ENCODE data around the gene VMP1. TPM values are rescaled to one million over a fixed set of nuclear protein-coding genes. Genes with fewer than 3 reads are reported as not detected.
"Not testable (repeated sequence)": the region's sequence is repeated elsewhere in the genome, so short reads cannot be mapped to it uniquely, and the experiment has no call there.

Gene VMP1
- total RNA-seq, 1 donor from 2014 or later: 314 TPM

DNA sequence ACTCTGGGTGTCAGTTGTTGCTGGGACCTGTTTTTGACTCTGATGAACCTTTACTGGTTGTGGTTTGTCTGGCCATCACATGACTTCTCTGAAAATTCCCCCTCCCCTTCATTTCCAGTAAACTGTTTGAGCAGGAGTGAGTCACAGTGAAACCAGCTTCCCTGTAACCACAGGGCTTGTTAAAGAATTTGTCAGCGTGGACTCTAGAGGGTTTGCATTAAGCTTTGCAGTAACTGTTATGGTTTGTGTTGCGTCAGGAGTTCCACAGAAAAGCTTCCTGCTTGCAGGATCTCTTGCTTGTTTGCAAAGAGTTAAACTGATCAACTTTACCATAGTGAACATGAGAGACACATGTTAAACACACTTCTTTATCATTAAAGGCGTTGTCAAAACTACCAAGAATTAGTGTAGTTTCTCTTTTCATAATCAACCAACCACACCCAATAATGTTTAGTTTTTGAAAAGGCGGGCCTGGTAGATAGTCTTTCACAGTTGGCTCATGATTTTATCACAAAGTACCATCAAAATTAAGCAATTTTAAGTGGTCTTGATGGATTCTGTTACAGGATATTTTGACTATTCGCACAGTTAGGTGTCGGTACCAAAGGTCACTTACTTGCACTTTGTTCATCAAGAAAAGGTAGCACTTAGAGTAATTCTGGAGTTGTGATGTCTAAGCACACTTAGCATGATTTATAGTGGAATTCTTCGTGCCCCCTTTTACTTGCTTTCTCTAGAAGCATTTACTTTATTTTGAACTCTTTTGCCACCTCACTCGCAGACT, 79.3 kb downstream of the VMP1 start:
- Mint-ChIP-seq H3K9me3 (ENCODE audit: unreplicated experiment) (no peaks in the 10 kb centered on the region), H3K4me3 (ENCODE audit: unreplicated experiment) (peak overlapping the region; percentile 76), H3K27ac (ENCODE audit: unreplicated experiment) (peak overlapping the region; percentile 100), H3K27me3 (ENCODE audit: low read depth, unreplicated experiment) (no peaks in the 10 kb centered on the region), H3K36me3 (ENCODE audit: low read depth, unreplicated experiment) (peaks cover 3% of the 10 kb centered on the region), H3K4me1 (ENCODE audit: low read depth, unreplicated experiment) (peaks cover 43% of the 10 kb centered on the region)
- Histone ChIP-seq H4K20me1 (ENCODE audit: insufficient read depth, low read length) (no peaks in the 10 kb centered on the region), H3K27me3 (ENCODE audit: insufficient read depth, low read length) (no peaks in the 10 kb centered on the region), H3K4me2 (ENCODE audit: low read length) (peak overlapping the region; percentile 60), H3K79me2 (ENCODE audit: insufficient read depth, low read length) (peaks cover 36% of the 10 kb centered on the region), H3K36me3 (ENCODE audit: insufficient read depth, low read length) (no peaks in the 10 kb centered on the region), H3K9ac (ENCODE audit: low read length) (peak overlapping the region; percentile 81), H3K9me3 (ENCODE audit: insufficient read depth, low read depth, low read length) (no peaks in the 10 kb centered on the region), H2AFZ (ENCODE audit: low read depth, low read length) (no peak overlapping the region), H3K4me3 (ENCODE audit: insufficient read depth, low read depth, low read length) (peak overlapping the region; percentile 19), H3K27ac (ENCODE audit: low read depth, low read length) (peak overlapping the region; percentile 98), H3K4me1 (ENCODE audit: insufficient read depth, low read length) (peaks cover 48% of the 10 kb centered on the region)
- TF ChIP-seq, protein P1, sequence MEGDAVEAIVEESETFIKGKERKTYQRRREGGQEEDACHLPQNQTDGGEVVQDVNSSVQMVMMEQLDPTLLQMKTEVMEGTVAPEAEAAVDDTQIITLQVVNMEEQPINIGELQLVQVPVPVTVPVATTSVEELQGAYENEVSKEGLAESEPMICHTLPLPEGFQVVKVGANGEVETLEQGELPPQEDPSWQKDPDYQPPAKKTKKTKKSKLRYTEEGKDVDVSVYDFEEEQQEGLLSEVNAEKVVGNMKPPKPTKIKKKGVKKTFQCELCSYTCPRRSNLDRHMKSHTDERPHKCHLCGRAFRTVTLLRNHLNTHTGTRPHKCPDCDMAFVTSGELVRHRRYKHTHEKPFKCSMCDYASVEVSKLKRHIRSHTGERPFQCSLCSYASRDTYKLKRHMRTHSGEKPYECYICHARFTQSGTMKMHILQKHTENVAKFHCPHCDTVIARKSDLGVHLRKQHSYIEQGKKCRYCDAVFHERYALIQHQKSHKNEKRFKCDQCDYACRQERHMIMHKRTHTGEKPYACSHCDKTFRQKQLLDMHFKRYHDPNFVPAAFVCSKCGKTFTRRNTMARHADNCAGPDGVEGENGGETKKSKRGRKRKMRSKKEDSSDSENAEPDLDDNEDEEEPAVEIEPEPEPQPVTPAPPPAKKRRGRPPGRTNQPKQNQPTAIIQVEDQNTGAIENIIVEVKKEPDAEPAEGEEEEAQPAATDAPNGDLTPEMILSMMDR (IDR thresholded peaks at IDR 0.05; ENCODE audit: insufficient read depth, low read depth, low read length): no peak
- TF ChIP-seq EZH2 (IDR thresholded peaks at IDR 0.05; ENCODE audit: insufficient read depth, low read length): no peak
- DNase-seq (ENCODE audit: low read depth): peak; percentile 100
- FAIRE-seq: peak; percentile 98

DNA sequence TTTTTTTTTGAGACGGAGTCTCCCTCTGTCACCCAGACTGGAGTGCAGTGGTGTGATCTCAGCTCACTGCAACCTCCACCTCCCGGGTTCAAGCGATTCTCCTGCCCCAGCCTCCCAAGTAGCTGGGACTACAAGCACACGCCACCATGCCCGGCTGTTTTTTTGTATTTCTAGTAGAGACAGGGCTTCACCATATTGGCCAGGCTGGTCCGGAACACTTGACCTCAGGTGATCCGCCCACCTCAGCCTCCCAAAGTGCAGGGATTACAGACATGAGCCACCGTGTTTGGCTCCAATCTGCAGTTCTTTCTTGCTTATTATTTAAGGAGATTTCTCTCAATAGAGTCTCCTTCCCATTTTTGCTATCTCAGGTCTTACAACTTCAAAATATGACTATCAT, 82.4 kb downstream of the VMP1 start:
- not testable (repeated sequence) for H2AFZ ChIP-seq (ENCODE audit: low read depth, low read length); H3K4me3 Mint-ChIP-seq (ENCODE audit: unreplicated experiment); H3K27me3 ChIP-seq (ENCODE audit: insufficient read depth, low read length); FAIRE-seq; H3K9me3 ChIP-seq (ENCODE audit: insufficient read depth, low read depth, low read length); H3K27ac ChIP-seq (ENCODE audit: low read depth, low read length); H3K36me3 Mint-ChIP-seq (ENCODE audit: low read depth, unreplicated experiment); H3K9me3 Mint-ChIP-seq (ENCODE audit: unreplicated experiment); H3K27me3 Mint-ChIP-seq (ENCODE audit: low read depth, unreplicated experiment); H3K9ac ChIP-seq (ENCODE audit: low read length); DNase-seq (ENCODE audit: low read depth); H4K20me1 ChIP-seq (ENCODE audit: insufficient read depth, low read length); H3K36me3 ChIP-seq (ENCODE audit: insufficient read depth, low read length); H3K4me2 ChIP-seq (ENCODE audit: low read length); H3K4me3 ChIP-seq (ENCODE audit: insufficient read depth, low read depth, low read length)
- Histone ChIP-seq H3K79me2 (ENCODE audit: insufficient read depth, low read length) (peaks cover 29% of the 10 kb centered on the region), H3K4me1 (ENCODE audit: insufficient read depth, low read length) (peaks cover 30% of the 10 kb centered on the region)
- Mint-ChIP-seq H3K4me1 (ENCODE audit: low read depth, unreplicated experiment) (peaks cover 29% of the 10 kb centered on the region), H3K27ac (ENCODE audit: unreplicated experiment) (peak overlapping the region; percentile 53)

DNA sequence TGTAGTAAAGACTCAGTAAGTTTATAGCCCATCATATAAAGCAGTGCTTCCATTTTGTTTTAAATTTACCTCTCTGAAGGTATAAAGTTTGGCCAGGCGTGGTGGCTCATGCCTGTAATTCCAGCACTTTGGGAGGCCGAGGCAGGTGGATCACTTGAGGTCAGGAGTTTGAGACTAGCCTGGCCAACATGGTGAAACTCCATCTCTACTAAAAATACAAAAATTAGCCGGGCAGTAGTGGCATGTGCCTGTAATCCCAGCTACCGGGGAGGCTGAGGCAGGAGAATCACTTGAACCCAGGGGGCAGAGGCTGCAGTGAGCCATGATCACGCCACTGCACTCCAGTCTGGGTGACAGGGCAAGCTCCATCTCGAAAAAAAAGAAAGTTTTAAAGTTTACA, 83.0 kb downstream of the VMP1 start:
- not testable (repeated sequence) for H3K4me3 Mint-ChIP-seq (ENCODE audit: unreplicated experiment); H3K4me3 ChIP-seq (ENCODE audit: insufficient read depth, low read depth, low read length); H3K27me3 Mint-ChIP-seq (ENCODE audit: low read depth, unreplicated experiment); DNase-seq (ENCODE audit: low read depth); H3K9me3 Mint-ChIP-seq (ENCODE audit: unreplicated experiment); H3K9me3 ChIP-seq (ENCODE audit: insufficient read depth, low read depth, low read length); H2AFZ ChIP-seq (ENCODE audit: low read depth, low read length); H3K36me3 Mint-ChIP-seq (ENCODE audit: low read depth, unreplicated experiment); H3K36me3 ChIP-seq (ENCODE audit: insufficient read depth, low read length); H4K20me1 ChIP-seq (ENCODE audit: insufficient read depth, low read length); H3K9ac ChIP-seq (ENCODE audit: low read length); H3K27me3 ChIP-seq (ENCODE audit: insufficient read depth, low read length); H3K4me2 ChIP-seq (ENCODE audit: low read length); FAIRE-seq; H3K27ac Mint-ChIP-seq (ENCODE audit: unreplicated experiment)
- peaks cover 28% of the 10 kb centered on the region for H3K4me1 Mint-ChIP-seq (ENCODE audit: low read depth, unreplicated experiment)
- peaks cover 24% of the 10 kb centered on the region for H3K79me2 ChIP-seq (ENCODE audit: insufficient read depth, low read length)
- peak overlapping the region; percentile 89 for H3K27ac ChIP-seq (ENCODE audit: low read depth, low read length)
- peaks cover 25% of the 10 kb centered on the region for H3K4me1 ChIP-seq (ENCODE audit: insufficient read depth, low read length)
